Common myeloid progenitor, CD34-positive (primary cell): ENCODE results near the gene UBALD2.
A peak's percentile ranks its signal among the peaks of the same experiment; 100 is the strongest.
"Not testable (repeated sequence)": the region's sequence is repeated elsewhere in the genome, so short reads cannot be mapped to it uniquely, and the experiment has no call there.

ENCODE experiments used
- CTCF ChIA-PET: fragments of 350-600 bp; sonication (Branson Sonifier 250); formaldehyde crosslinking; loops from one replicate; lab custom pipeline; 2021; ENCODE audit warnings: antibody characterized with exemption; lab: Charles Lee
- POLR2A ChIA-PET: fragments of 350-600 bp; sonication (Branson Sonifier 250); formaldehyde crosslinking; loops from one replicate; lab custom pipeline; 2021; ENCODE audit warnings: antibody characterized with exemption; lab: Charles Lee
- DNase-seq, 3 donors: peaks; one replicate each; pipeline versions ENCODE4 v3.0.0 to v3.0.0-alpha.2; 2013
- H3K27ac ChIP-seq, 2 experiments: 1 replicate in 1 of 2; 2 replicates in 1 of 2; pipeline ENCODE4 v1.7.0; 2013; ENCODE audit warnings: inconsistent platforms in 2 of 2, low read length in 2 of 2, mild to moderate bottlenecking in 2 of 2, low read depth in 1 of 2, moderate library complexity in 1 of 2; ENCODE audit not compliant: severe bottlenecking in 2 of 2, insufficient read depth in 1 of 2, poor library complexity in 1 of 2
- H3K27me3 ChIP-seq, 5 experiments: replicated peaks in 2 of 5; 1 replicate in 3 of 5; 2 replicates in 2 of 5; pipeline versions ENCODE4 v1.6.1 to v1.7.0; 2013; ENCODE audit warnings: low read length in 4 of 5, mild to moderate bottlenecking in 2 of 5, moderate library complexity in 2 of 5, inconsistent platforms in 1 of 5; ENCODE audit not compliant: insufficient read depth in 5 of 5, control insufficient read depth in 4 of 5
- H3K36me3 ChIP-seq, 4 experiments: 1 replicate in 2 of 4; 2 replicates in 2 of 4; pipeline versions ENCODE4 v1.6.1 to v1.7.0; 2013; ENCODE audit warnings: low read length in 3 of 4, control low read depth in 1 of 4, mild to moderate bottlenecking in 1 of 4; ENCODE audit not compliant: control insufficient read depth in 4 of 4, insufficient read depth in 4 of 4
- H3K4me1 ChIP-seq, 4 experiments: 1 replicate in 3 of 4; 2 replicates in 1 of 4; pipeline versions ENCODE4 v1.6.1 to v1.7.1; 2013; ENCODE audit warnings: low read length in 3 of 4, mild to moderate bottlenecking in 3 of 4, control low read depth in 1 of 4, inconsistent platforms in 1 of 4, moderate library complexity in 1 of 4; ENCODE audit not compliant: control insufficient read depth in 4 of 4, insufficient read depth in 4 of 4; ENCODE audit errors: control extremely low read depth in 1 of 4
- H3K4me3 ChIP-seq, 7 experiments: 1 replicate in 4 of 7; 2 replicates in 3 of 7; pipeline versions ENCODE4 v1.5.1 to v1.7.0; 2013; ENCODE audit warnings: mild to moderate bottlenecking in 7 of 7, low read length in 6 of 7, moderate library complexity in 6 of 7, inconsistent platforms in 2 of 7, low read depth in 2 of 7, control low read depth in 1 of 7; ENCODE audit not compliant: insufficient read depth in 4 of 7, control insufficient read depth in 1 of 7; ENCODE audit errors: extremely low read depth in 1 of 7
- H3K9me3 ChIP-seq, 5 experiments: 1 replicate in 4 of 5; 2 replicates in 1 of 5; pipeline versions ENCODE4 v1.6.1 to v1.7.1; 2013; ENCODE audit warnings: low read length in 4 of 5, mild to moderate bottlenecking in 2 of 5, inconsistent platforms in 1 of 5, low read depth in 1 of 5, moderate library complexity in 1 of 5; ENCODE audit not compliant: control insufficient read depth in 4 of 5, insufficient read depth in 2 of 5; ENCODE audit errors: control extremely low read depth in 1 of 5
- WGBS: methylation state at CpG from one replicate; pipeline ENCODE4 v1.1.5; 2013; ENCODE audit not compliant: insufficient coverage; 5-methylcytosine and 5-hydroxymethylcytosine counted together

The UBALD2 gene

GRCh38 chr17:76264425-76264754 lies 758 bp upstream of the UBALD2 start:
- CTCF ChIA-PET: interaction anchor here (0.7 to 3.9 kb wide), 8 partner anchors 11 to 162 kb away, joined by 3 to 20 read pairs (median 4); no protein-coding TSS in a partner anchor
- peaks cover 26 to 82% (median 66%) of the 10 kb centered on the region in 4 experiments for H3K4me1 ChIP-seq

GRCh38 chr17:76265624-76266243 lies 586 bp downstream of the UBALD2 start:
- DNase-seq: peak in 2 of 3 donors; percentile 61 to 68
- Histone ChIP-seq H3K4me1 (peaks cover 26 to 81% (median 67%) of the 10 kb centered on the region in 4 experiments), H3K27ac (peak overlapping the region; percentile 89 to 94), H3K4me3 (peak overlapping the region; percentile 71 to 97 (median 87)), H3K36me3 (peaks cover 0 to 23% (median 7%) of the 10 kb centered on the region in 4 experiments), H3K27me3 (no peaks in the 10 kb centered on the region), H3K9me3 (no peaks in the 10 kb centered on the region)
- POLR2A ChIA-PET: interaction anchor here (0.6 kb wide), 1 partner anchor 488 kb away, joined by 3 read pairs; no protein-coding TSS in a partner anchor
- under 1% methylated on average over 60 of the region's 76 CpGs for WGBS
- CTCF ChIA-PET: interaction anchor here (1.1 to 4.5 kb wide), 5 partner anchors 11 to 147 kb away, joined by 3 to 27 read pairs (median 5); no protein-coding TSS in a partner anchor

More at GRCh38 chr17:76264425-76264754, 758 bp upstream of the UBALD2 start:
- no peaks in the 10 kb centered on the region for H3K27me3 ChIP-seq
- POLR2A ChIA-PET: interaction anchor here (0.6 to 1.3 kb wide), 6 partner anchors 10 to 109 kb away, joined by 3 to 4 read pairs (median 4); no protein-coding TSS in a partner anchor
- H3K9me3 ChIP-seq: no peaks in the 10 kb centered on the region
- H3K4me3 ChIP-seq: peak overlapping the region in 3 of 7 experiments; percentile 11 to 34 (median 20)
- peak overlapping the region in 1 of 2 experiments; percentile 74 for H3K27ac ChIP-seq
- no peak for DNase-seq
- peaks cover 0 to 13% (median 3%) of the 10 kb centered on the region in 4 experiments for H3K36me3 ChIP-seq
- WGBS: 87% methylated on average over 6 of the region's 9 CpGs

- Histone ChIP-seq H3K27me3 (no peaks in the 10 kb centered on the region), H3K4me3 (peak overlapping the region; percentile 71 to 97 (median 87)), H3K27ac (peak overlapping the region; percentile 89 to 94), H3K36me3 (peaks cover 0 to 30% (median 8%) of the 10 kb centered on the region in 4 experiments), H3K4me1 (peaks cover 26 to 82% (median 73%) of the 10 kb centered on the region in 4 experiments), H3K9me3 (no peaks in the 10 kb centered on the region)
- POLR2A ChIA-PET: interaction anchor here (0.8 kb wide), 1 partner anchor 12 kb away, joined by 3 read pairs; no protein-coding TSS in a partner anchor
- CTCF ChIA-PET: interaction anchor here (0.7 to 4.5 kb wide), 5 partner anchors 12 to 143 kb away, joined by 3 to 27 read pairs (median 5); no protein-coding TSS in a partner anchor
- DNase-seq: peak in 2 of 3 donors; percentile 40 to 55
- 0% methylated on average over 3 of the region's 12 CpGs for WGBS
Observed at GRCh38 chr17:76266244-76266938, 1.2 kb downstream of the UBALD2 start.

- 92% methylated on average over 4 of the region's 4 CpGs for WGBS
- peaks cover 26 to 82% (median 74%) of the 10 kb centered on the region in 4 experiments for H3K4me1 ChIP-seq
- POLR2A ChIA-PET: interaction anchor here (0.8 kb wide), 1 partner anchor 13 kb away, joined by 3 read pairs; no protein-coding TSS in a partner anchor
- DNase-seq: no peak
- H3K27ac ChIP-seq: peak overlapping the region; percentile 89 to 94
- peak overlapping the region in 6 of 7 experiments; percentile 71 to 97 (median 86) for H3K4me3 ChIP-seq
- peaks cover 0 to 31% (median 8%) of the 10 kb centered on the region in 4 experiments for H3K36me3 ChIP-seq
- CTCF ChIA-PET: interaction anchor here (0.7 to 4.5 kb wide), 5 partner anchors 12 to 143 kb away, joined by 3 to 27 read pairs (median 5); no protein-coding TSS in a partner anchor
- no peaks in the 10 kb centered on the region for H3K27me3 ChIP-seq
- no peaks in the 10 kb centered on the region for H3K9me3 ChIP-seq
Observed at GRCh38 chr17:76267051-76267576, 2.0 kb downstream of the UBALD2 start.

DNA sequence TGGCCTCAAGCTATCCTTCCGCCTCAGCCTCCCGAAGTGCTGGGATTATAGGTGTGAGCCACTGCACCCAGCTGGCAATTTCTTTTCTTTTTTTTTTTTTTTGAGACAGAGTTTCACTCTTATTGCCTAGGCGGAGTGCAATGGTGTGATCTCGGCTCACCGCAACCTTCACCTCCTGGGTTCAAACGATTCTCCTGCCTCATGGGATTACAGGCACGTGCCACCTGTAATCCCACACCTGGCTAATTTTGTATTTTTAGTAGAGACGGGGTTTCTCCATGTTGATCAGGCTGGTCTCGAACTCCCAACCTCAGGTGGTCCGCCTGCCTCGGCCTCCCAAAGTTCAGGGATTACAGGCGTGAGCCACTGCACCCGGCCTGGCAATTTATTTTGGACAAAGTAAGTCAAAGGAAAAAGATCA lies 2.4 kb downstream of the UBALD2 start:
- DNase-seq, H3K9me3 ChIP-seq, POLR2A ChIA-PET, H3K27me3 ChIP-seq: not testable (repeated sequence)
- CTCF ChIA-PET: interaction anchor here (4.5 to 7.4 kb wide), 2 partner anchors 12 to 20 kb away, joined by 27 to 35 read pairs; no protein-coding TSS in a partner anchor
- Histone ChIP-seq H3K36me3 (peaks cover 0 to 31% (median 8%) of the 10 kb centered on the region in 4 experiments), H3K4me1 (peaks cover 23 to 82% (median 74%) of the 10 kb centered on the region in 4 experiments), H3K27ac (peak overlapping the region; percentile 40 to 94), H3K4me3 (peak overlapping the region in 5 of 7 experiments; percentile 4 to 96 (median 82))
- 90% methylated on average over 11 of the region's 13 CpGs for WGBS

DNA sequence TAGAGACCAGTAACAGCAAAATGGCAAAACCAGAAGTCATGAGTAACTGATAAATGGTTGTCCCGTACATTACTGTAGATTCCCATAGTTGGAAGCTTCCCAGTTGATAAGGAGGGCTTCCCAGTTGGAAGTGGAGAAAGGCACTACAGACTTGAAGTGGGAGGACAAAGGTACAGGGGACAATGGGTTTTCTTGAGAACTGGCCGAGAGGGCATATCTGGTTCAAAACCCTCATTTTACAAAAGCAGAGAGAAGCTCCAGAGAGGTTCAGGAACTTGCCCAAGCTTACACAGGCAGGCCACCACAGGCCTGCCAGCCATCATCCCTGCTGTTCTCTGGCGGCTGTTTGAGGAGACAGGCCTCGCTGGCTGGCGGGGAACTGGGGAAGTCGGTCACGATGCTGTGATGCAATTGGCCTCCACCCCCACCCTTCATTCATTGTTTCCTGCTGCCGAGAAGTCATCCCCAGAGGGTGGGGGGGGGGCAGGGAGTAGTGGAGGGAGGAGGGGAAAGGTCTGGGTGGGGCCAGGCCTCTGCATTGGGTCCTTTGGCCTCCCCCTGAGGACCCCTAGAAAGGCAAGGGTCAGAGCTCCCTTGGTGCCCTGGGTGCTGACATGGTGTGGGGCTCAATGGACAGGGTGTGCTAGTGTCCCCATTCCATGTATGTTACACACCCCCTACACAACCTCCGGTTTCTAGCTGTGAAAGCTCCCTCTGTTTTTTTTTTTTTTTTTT lies 3.0 kb downstream of the UBALD2 start:
- no peaks in the 10 kb centered on the region for H3K27me3 ChIP-seq
- ChIA-PET CTCF (interaction anchor here (0.8 to 7.4 kb wide), 3 partner anchors 11 to 123 kb away, joined by 4 to 35 read pairs (median 27); no protein-coding TSS in a partner anchor), POLR2A (no interaction called here)
- 54% methylated on average over 2 of the region's 9 CpGs for WGBS
- H3K27ac ChIP-seq: peak overlapping the region; percentile 40 to 94
- DNase-seq: peak; percentile 63 to 88 (median 87)
- H3K36me3 ChIP-seq: peaks cover 0 to 31% (median 8%) of the 10 kb centered on the region in 4 experiments
- peak overlapping the region in 6 of 7 experiments; percentile 4 to 96 (median 38) for H3K4me3 ChIP-seq
- no peaks in the 10 kb centered on the region for H3K9me3 ChIP-seq
- H3K4me1 ChIP-seq: peaks cover 18 to 82% (median 74%) of the 10 kb centered on the region in 4 experiments
